ENCODE measurements around the gene CCDC150. TPM values are rescaled to one million over a fixed set of nuclear protein-coding genes. Genes with fewer than 3 reads are reported as not detected.

The CCDC150 gene
- total and polyA plus RNA-seq, 2 of the 8 experiments (the other 6 are each of a cell fraction or from before 2014, with no cell fraction given) = 8.3 to 31.9 TPM

- POLR2A ChIA-PET (ENCODE audit: partially characterized antibody) = no interaction called here
- Histone ChIP-seq H3K79me2 (ENCODE audit: control insufficient read depth in 1 of 2, insufficient read depth in 2 of 2, low read length in 2 of 2) (no peaks in the 10 kb centered on the region), H2AFZ (ENCODE audit: low read length) (no peak overlapping the region), H3K4me2 (ENCODE audit: insufficient read depth in 1 of 2, low read depth in 2 of 2, low read length in 2 of 2) (no peak overlapping the region), H4K20me1 (replicated peaks in 1 of 2; ENCODE audit: control insufficient read depth in 1 of 2, insufficient read depth in 2 of 2, low read length in 2 of 2) (no peaks in the 10 kb centered on the region), H2BK12ac (ENCODE audit: low read depth, low read length) (no peak overlapping the region), H2BK20ac (ENCODE audit: low read length) (no peak overlapping the region), H2AK5ac (ENCODE audit: low read depth, low read length) (no peak overlapping the region), H3K9me3 (ENCODE audit: insufficient read depth in 2 of 2, low read depth in 1 of 2, low read length in 1 of 2) (no peaks in the 10 kb centered on the region), H3K18ac (ENCODE audit: extremely low read depth, low read length) (no peak overlapping the region), H3K27me3 (replicated peaks in 1 of 4; ENCODE audit: control insufficient read depth in 3 of 4, extremely low read depth in 1 of 4, insufficient read depth in 3 of 4, low read length in 3 of 4) (peaks cover 4 to 15% (median 14%) of the 10 kb centered on the region in 4 experiments), H2BK5ac (ENCODE audit: low read depth, low read length) (no peak overlapping the region), H3K79me1 (ENCODE audit: low read depth, low read length) (no peaks in the 10 kb centered on the region), H2BK15ac (ENCODE audit: low read length) (no peak overlapping the region), H4K8ac (ENCODE audit: extremely low read depth, insufficient read depth, low read length) (no peak overlapping the region), H3K23ac (ENCODE audit: insufficient read length) (no peak overlapping the region), H4K91ac (replicated peaks; ENCODE audit: insufficient read length, low read length) (no peak overlapping the region), H3K4ac (replicated peaks; ENCODE audit: insufficient read length, low read depth, low read length) (no peak overlapping the region), H3K56ac (replicated peaks; ENCODE audit: insufficient read length, low read depth, low read length) (no peak overlapping the region), H2BK120ac (replicated peaks; ENCODE audit: low read depth, low read length) (no peak overlapping the region), H3K9ac (replicated peaks in 1 of 4; ENCODE audit: extremely low read depth in 1 of 4, low read depth in 3 of 4, low read length in 3 of 4) (no peak overlapping the region), H4K5ac (ENCODE audit: insufficient read length, low read depth, low read length) (no peak overlapping the region), H3K4me1 (replicated peaks in 1 of 4; ENCODE audit: control insufficient read depth in 3 of 4, insufficient read depth in 4 of 4, low read length in 3 of 4) (peaks cover 0 to 3% (median 0%) of the 10 kb centered on the region in 4 experiments; a peak in 3 of 7 replicates), H3K14ac (ENCODE audit: insufficient read length) (no peak overlapping the region), H3K27ac (ENCODE audit: low read depth, low read length) (no peak overlapping the region), H3K4me3 (ENCODE audit: extremely low read depth in 1 of 4, insufficient read depth in 2 of 4, low read depth in 3 of 4, low read length in 4 of 4) (no peak overlapping the region), H3K36me3 (ENCODE audit: control insufficient read depth in 2 of 4, insufficient read depth in 4 of 4, low read length in 3 of 4) (no peaks in the 10 kb centered on the region), H3K23me2 (ENCODE audit: low read depth, low read length) (peaks cover 7% of the 10 kb centered on the region)
- no peak for FAIRE-seq
- TF ChIP-seq RFX5 (IDR thresholded peaks at IDR 0.05; ENCODE audit: borderline replicate concordance, low read depth, low read length) (no peak), CREB1 (IDR thresholded peaks at IDR 0.05) (no peak), SAP30 (IDR thresholded peaks at IDR 0.05; ENCODE audit: insufficient read depth, insufficient replicate concordance, low read length) (no peak), ATF3 (IDR thresholded peaks at IDR 0.05; ENCODE audit: insufficient read depth, low read depth, low read length) (no peak)
- CTCF ChIA-PET (ENCODE audit: partially characterized antibody) = no interaction called here
- DNase-seq (ENCODE audit: low read depth in 1 of 2, low spot score in 2 of 2) = no peak
- 90% methylated on average over 6 of the region's 6 CpGs; no CpG with 5 or more reads in 1 of the 2 experiments for WGBS, 2 experiments (ENCODE audit: extremely low coverage in 1 of 2, insufficient coverage in 1 of 2, insufficient read length in 1 of 2, insufficient replicate concordance in 2 of 2, low coverage in 1 of 2, low lambda C conversion rate in 2 of 2, missing lambda C conversion rate in 1 of 2)
These were observed 42.0 kb upstream of the CCDC150 start for GRCh38 chr2:196597531-196597930.
